ENCODE measurements around the gene RIT2. TPM values are rescaled to one million over a fixed set of nuclear protein-coding genes. Genes with fewer than 3 reads are reported as not detected.
"Not testable (repeated sequence)": the region's sequence is repeated elsewhere in the genome, so short reads cannot be mapped to it uniquely, and the experiment has no call there.

Gene RIT2
- polyA plus RNA-seq, 3 donors, result 0.10 TPM; not detected in 2

GRCh38 chr18:42765302-42765701 is 350.2 kb downstream of the RIT2 start:
- DNase-seq, result no peak

- DNase-seq, result no peak
Measured at GRCh38 chr18:42760290-42760689, 355.2 kb downstream of the RIT2 start.

- no peak for DNase-seq
Measured at GRCh38 chr18:42758852-42759251, 356.6 kb downstream of the RIT2 start.

GRCh38 chr18:42756214-42756613 is 359.3 kb downstream of the RIT2 start:
- no peak for DNase-seq

- no peak for DNase-seq
Measured at GRCh38 chr18:42752916-42753315, 362.6 kb downstream of the RIT2 start.

- DNase-seq, result no peak
Measured at GRCh38 chr18:42746794-42747193, 368.7 kb downstream of the RIT2 start.

- DNase-seq, result no peak
Measured at GRCh38 chr18:42745931-42746330, 369.6 kb downstream of the RIT2 start.

GRCh38 chr18:42745171-42745570 is 370.3 kb downstream of the RIT2 start:
- no peak for DNase-seq

GRCh38 chr18:42743373-42744138 is 371.9 kb downstream of the RIT2 start:
- DNase-seq, result no peak

GRCh38 chr18:42742969-42743368 is 372.5 kb downstream of the RIT2 start:
- peak; percentile 4 for DNase-seq

GRCh38 chr18:42742474-42742873 is 373.0 kb downstream of the RIT2 start:
- DNase-seq, result no peak

GRCh38 chr18:42741805-42742347 is 373.6 kb downstream of the RIT2 start:
- not testable (repeated sequence) for DNase-seq

GRCh38 chr18:42741299-42741698 is 374.2 kb downstream of the RIT2 start:
- not testable (repeated sequence) for DNase-seq

GRCh38 chr18:42736074-42736473 is 379.4 kb downstream of the RIT2 start:
- no peak for DNase-seq

- no peak for DNase-seq
Measured at GRCh38 chr18:42734520-42734919, 381.0 kb downstream of the RIT2 start.

- DNase-seq, result no peak
Measured at GRCh38 chr18:42730272-42730671, 385.2 kb downstream of the RIT2 start.

GRCh38 chr18:42719221-42719620 is 396.3 kb downstream of the RIT2 start:
- DNase-seq, result no peak

GRCh38 chr18:42712065-42712464 is 403.4 kb downstream of the RIT2 start:
- no peak for DNase-seq

- no peak for DNase-seq
Measured at GRCh38 chr18:42707080-42707479, 408.4 kb downstream of the RIT2 start.

- peak; percentile 3 for DNase-seq
Measured at GRCh38 chr18:42706618-42707017, 408.9 kb downstream of the RIT2 start.

GRCh38 chr18:42706029-42706608 is 409.4 kb downstream of the RIT2 start:
- DNase-seq, result no peak
